Measurements from ENCODE around the gene COL1A1. TPM values are rescaled to one million over a fixed set of nuclear protein-coding genes. Genes with fewer than 3 reads are reported as not detected.

The COL1A1 gene
- total RNA-seq, 1 experiment from 2014 or later, result 104 TPM

DNA sequence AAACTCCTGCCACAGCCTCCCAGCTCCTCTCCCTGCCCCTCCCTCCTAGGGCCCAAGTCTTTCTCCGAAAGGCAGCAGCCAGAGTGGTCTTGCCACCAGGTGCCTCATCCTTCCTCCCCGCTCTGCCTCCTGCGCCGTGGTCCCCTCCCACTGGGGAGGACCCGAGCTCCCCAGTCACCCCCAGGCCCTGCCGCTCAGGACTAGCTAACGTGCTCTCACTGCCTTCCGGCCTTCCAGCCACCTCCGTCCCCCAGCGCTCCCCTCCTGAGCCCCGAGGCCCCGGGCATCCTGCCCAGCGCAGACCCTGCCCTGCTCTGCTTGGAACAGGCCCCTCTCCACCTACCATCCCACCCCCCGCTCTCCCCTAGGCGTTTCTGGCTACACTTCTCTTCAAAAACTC lies 19.4 kb upstream of the COL1A1 start:
- no peak overlapping the region for H3T11ph ChIP-seq (ENCODE audit: low read length)
- TF ChIP-seq, protein P1, sequence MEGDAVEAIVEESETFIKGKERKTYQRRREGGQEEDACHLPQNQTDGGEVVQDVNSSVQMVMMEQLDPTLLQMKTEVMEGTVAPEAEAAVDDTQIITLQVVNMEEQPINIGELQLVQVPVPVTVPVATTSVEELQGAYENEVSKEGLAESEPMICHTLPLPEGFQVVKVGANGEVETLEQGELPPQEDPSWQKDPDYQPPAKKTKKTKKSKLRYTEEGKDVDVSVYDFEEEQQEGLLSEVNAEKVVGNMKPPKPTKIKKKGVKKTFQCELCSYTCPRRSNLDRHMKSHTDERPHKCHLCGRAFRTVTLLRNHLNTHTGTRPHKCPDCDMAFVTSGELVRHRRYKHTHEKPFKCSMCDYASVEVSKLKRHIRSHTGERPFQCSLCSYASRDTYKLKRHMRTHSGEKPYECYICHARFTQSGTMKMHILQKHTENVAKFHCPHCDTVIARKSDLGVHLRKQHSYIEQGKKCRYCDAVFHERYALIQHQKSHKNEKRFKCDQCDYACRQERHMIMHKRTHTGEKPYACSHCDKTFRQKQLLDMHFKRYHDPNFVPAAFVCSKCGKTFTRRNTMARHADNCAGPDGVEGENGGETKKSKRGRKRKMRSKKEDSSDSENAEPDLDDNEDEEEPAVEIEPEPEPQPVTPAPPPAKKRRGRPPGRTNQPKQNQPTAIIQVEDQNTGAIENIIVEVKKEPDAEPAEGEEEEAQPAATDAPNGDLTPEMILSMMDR (conservative IDR thresholded peaks at IDR 0.05), result no peak
- H3K36me3 Mint-ChIP-seq (ENCODE audit: insufficient read depth in 1 of 3, low read depth in 3 of 3), result peaks cover 5 to 15% (median 9%) of the 10 kb centered on the region in 3 experiments; a peak in 6 of 7 replicates
- H3K27ac Mint-ChIP-seq, result no peak overlapping the region; a peak in 1 of 7 replicates
- H3K23me2 ChIP-seq (ENCODE audit: insufficient read length, low read depth, low read length, poor library complexity, severe bottlenecking), result no peaks in the 10 kb centered on the region
- no peak overlapping the region for H2AK5ac ChIP-seq (ENCODE audit: insufficient read length, low read length)
- peaks cover 26 to 32% of the 10 kb centered on the region in 2 experiments for H3K4me1 Mint-ChIP-seq
- peak; percentile 54 for DNase-seq
- no peak overlapping the region for H3K27ac ChIP-seq (ENCODE audit: insufficient read length, low read depth, low read length)
- H3K4me3 Mint-ChIP-seq, result no peak overlapping the region
- H3K79me1 ChIP-seq (ENCODE audit: insufficient read depth, low read depth, low read length, poor library complexity, severe bottlenecking), result no peaks in the 10 kb centered on the region
- no peak overlapping the region for H2BK12ac ChIP-seq (ENCODE audit: insufficient read length, low read depth, low read length)
- no peak overlapping the region for H2BK15ac ChIP-seq (ENCODE audit: low read depth, low read length)
- H3K27me3 Mint-ChIP-seq (ENCODE audit: low read depth), result peaks cover 6% of the 10 kb centered on the region
- no peaks in the 10 kb centered on the region for H3K27me3 ChIP-seq (ENCODE audit: insufficient read depth, low read length)
- H2BK20ac ChIP-seq (ENCODE audit: low read depth, low read length, poor library complexity, severe bottlenecking), result no peak overlapping the region
- no peak overlapping the region for H2BK120ac ChIP-seq (ENCODE audit: low read depth, low read length, poor library complexity, severe bottlenecking)
- H3K4me1 ChIP-seq (ENCODE audit: insufficient read depth, low read length), result no peaks in the 10 kb centered on the region
- H3K56ac ChIP-seq (ENCODE audit: insufficient read length, low read depth, low read length), result no peak overlapping the region
- H4K8ac ChIP-seq (replicated peaks; ENCODE audit: insufficient read length, low read depth, low read length), result no peak overlapping the region
- no peaks in the 10 kb centered on the region for H3K79me2 ChIP-seq (ENCODE audit: insufficient read depth, low read length)
- H2AFZ ChIP-seq (ENCODE audit: low read length), result no peak overlapping the region
- no peak overlapping the region for H3K9ac ChIP-seq (ENCODE audit: extremely low read depth, insufficient read length, low read length)
- H3K23ac ChIP-seq (ENCODE audit: insufficient read length, low read depth, low read length), result no peak overlapping the region
- peaks cover 7% of the 10 kb centered on the region for H3K9me3 ChIP-seq (ENCODE audit: control insufficient read depth, low read depth, low read length)
- no peaks in the 10 kb centered on the region for H4K20me1 ChIP-seq (ENCODE audit: control insufficient read depth, insufficient read depth, insufficient read length)
- no peak overlapping the region for H2BK5ac ChIP-seq (ENCODE audit: insufficient read length, low read length)
- H3K18ac ChIP-seq (ENCODE audit: insufficient read length, low read depth, low read length), result no peak overlapping the region
- H3K14ac ChIP-seq (ENCODE audit: insufficient read depth, low read length), result no peak overlapping the region
- H3K4me2 ChIP-seq (ENCODE audit: insufficient read depth, insufficient read length, low read length), result no peak overlapping the region
- peaks cover 14 to 15% of the 10 kb centered on the region in 2 experiments for H3K9me3 Mint-ChIP-seq
- no CpG with 5 or more reads among the region's 15 CpGs for WGBS (ENCODE audit: extremely low coverage, insufficient read length, low lambda C conversion rate)
- H3K4ac ChIP-seq (ENCODE audit: low read depth, low read length), result no peak overlapping the region
- H4K91ac ChIP-seq (ENCODE audit: insufficient read length, low read depth, low read length), result no peak overlapping the region
- H4K5ac ChIP-seq (ENCODE audit: insufficient read length, low read depth, low read length), result no peak overlapping the region

Measured in H9 (cell line).